Endothelial cell of umbilical vein (primary cell): ENCODE results near the gene MED6. TPM values are rescaled to one million over a fixed set of nuclear protein-coding genes. Genes with fewer than 3 reads are reported as not detected.

Source experiments
- BruUV-seq: library from RNA; stranded (reverse); fragments of 400-500 nt; replicated peaks from 2 replicates; lab custom pipeline; 2021; lab: Mats Ljungman, UMichigan
- CTCF ChIA-PET: fragments of 300-600, 350-600 bp; sonication (Branson Sonifier 250); formaldehyde crosslinking; loops from one replicate; lab custom pipeline; 2021; ENCODE audit warnings: antibody characterized with exemption, inconsistent platforms; lab: Charles Lee
- POLR2A ChIA-PET: fragments of 300-600, 350-600 bp; sonication (Branson Sonifier 250); formaldehyde crosslinking; loops from one replicate; lab custom pipeline; 2021; ENCODE audit warnings: antibody characterized with exemption, inconsistent platforms; lab: Charles Lee
- DNase-seq: peaks from one replicate; pipeline ENCODE4 v3.0.0-alpha.2; 2011; ENCODE audit warnings: low read depth, low spot score
- FAIRE-seq: peaks from 2 replicates; lab custom pipeline; 2011; peaks lifted over from hg19 to GRCh38; lab: Jason Lieb, UNC
- H2AFZ ChIP-seq: 2 replicates; pipeline ENCODE4 v1.6.0; 2012; ENCODE audit warnings: low read depth, low read length, control low read depth, inconsistent platforms
- H3K27ac ChIP-seq: 2 replicates; pipeline ENCODE4 v1.5.1; 2011; ENCODE audit warnings: low read depth, mild to moderate bottlenecking, control low read depth, low read length, moderate library complexity; ENCODE audit not compliant: insufficient read depth
- H3K27me3 ChIP-seq, 2 experiments: 2 replicates each; pipeline versions ENCODE4 v1.6.0 to v1.6.1; 2011; ENCODE audit warnings: low read length in 2 of 2, mixed read lengths in 1 of 2; ENCODE audit not compliant: control insufficient read depth in 2 of 2, insufficient read depth in 2 of 2
- H3K36me3 ChIP-seq, 2 experiments: 2 replicates in 1 of 2; 3 replicates in 1 of 2; pipeline ENCODE4 v1.5.1; 2011; ENCODE audit warnings: low read length in 2 of 2, mild to moderate bottlenecking in 1 of 2, moderate library complexity in 1 of 2; ENCODE audit not compliant: control insufficient read depth in 2 of 2, insufficient read depth in 2 of 2; ENCODE audit errors: extremely low read depth in 1 of 2
- H3K4me1 ChIP-seq: 3 replicates; pipeline ENCODE4 v1.5.1; 2011; ENCODE audit warnings: mild to moderate bottlenecking, low read length; ENCODE audit not compliant: control insufficient read depth, insufficient read depth; ENCODE audit errors: extremely low read depth
- H3K4me2 ChIP-seq: 2 replicates; pipeline ENCODE4 v1.6.1; 2011; ENCODE audit warnings: low read length, control low read depth, mixed read lengths; ENCODE audit not compliant: insufficient read depth
- H3K4me3 ChIP-seq, 3 experiments: fragments of 200-600 bp in 1 of 3; sonication (generic), shearing (Covaris generic) in 1 of 3; replicated peaks in 1 of 3; 2 replicates each; pipeline ENCODE4 v1.5.1; 2011 to 2016; ENCODE audit warnings: control low read depth in 3 of 3, low read length in 3 of 3, mild to moderate bottlenecking in 2 of 3, inconsistent platforms in 1 of 3, low read depth in 1 of 3, moderate library complexity in 1 of 3; ENCODE audit not compliant: insufficient read depth in 1 of 3
- H3K79me2 ChIP-seq: 2 replicates; pipeline ENCODE4 v1.6.0; 2012; ENCODE audit warnings: low read length, inconsistent platforms; ENCODE audit not compliant: control insufficient read depth, insufficient read depth
- H3K9ac ChIP-seq: replicated peaks from 2 replicates; pipeline ENCODE3; 2011; ENCODE audit warnings: low read length, control low read depth; ENCODE audit not compliant: insufficient read depth; ENCODE audit errors: extremely low read depth
- H3K9me1 ChIP-seq: replicated peaks from 3 replicates; pipeline ENCODE4 v1.6.0; 2011; ENCODE audit warnings: mild to moderate bottlenecking, low read length; ENCODE audit not compliant: control insufficient read depth, insufficient read depth; ENCODE audit errors: extremely low read depth
- H3K9me3 ChIP-seq: replicated peaks from 2 replicates; pipeline ENCODE4 v1.5.1; 2012; ENCODE audit warnings: low read length, inconsistent platforms; ENCODE audit not compliant: control insufficient read depth, insufficient read depth
- H4K20me1 ChIP-seq: replicated peaks from 2 replicates; pipeline ENCODE3; 2011; ENCODE audit warnings: mild to moderate bottlenecking, low read length; ENCODE audit not compliant: control insufficient read depth, insufficient read depth; ENCODE audit errors: extremely low read depth
- EZH2 ChIP-seq: IDR thresholded peaks from 2 replicates; pipeline ENCODE4 v1.6.1; 2012; ENCODE audit warnings: borderline replicate concordance, low read depth, mild to moderate bottlenecking, moderate library complexity, low read length, inconsistent platforms; ENCODE audit not compliant: severe bottlenecking
- FOS ChIP-seq: IDR thresholded peaks from 2 replicates; pipeline ENCODE4 v1.6.1; 2011; ENCODE audit warnings: mild to moderate bottlenecking, low read length, moderate library complexity, borderline replicate concordance; ENCODE audit not compliant: insufficient read depth
- GATA2 ChIP-seq: IDR thresholded peaks from 2 replicates; pipeline ENCODE4 v1.7.0; 2011; ENCODE audit warnings: low read depth, mild to moderate bottlenecking, moderate library complexity, mixed read lengths, low read length; ENCODE audit not compliant: insufficient read length, insufficient read depth
- JUN ChIP-seq: IDR thresholded peaks from 2 replicates; pipeline ENCODE4 v1.6.1; 2011; ENCODE audit warnings: borderline replicate concordance, low read depth; ENCODE audit not compliant: insufficient read length, insufficient read depth
- MYC ChIP-seq: IDR thresholded peaks from one replicate; pipeline ENCODE4 v1.6.1; 2011; ENCODE audit warnings: mild to moderate bottlenecking, low read depth, low read length
- POLR2A ChIP-seq: IDR thresholded peaks from 2 replicates; pipeline ENCODE4 v1.6.1; 2012; ENCODE audit warnings: low read depth, mild to moderate bottlenecking, control low read depth, low read length
- POLR2AphosphoS5 ChIP-seq: IDR thresholded peaks from 2 replicates; pipeline ENCODE4 v1.6.1; 2012; ENCODE audit warnings: low read depth, mild to moderate bottlenecking, control low read depth, low read length, moderate library complexity; ENCODE audit not compliant: insufficient read depth
- dilution Hi-C: fragments of 300-500 bp; cut with MboI; formaldehyde crosslinking; loops from one replicate; pipeline ENCODE4 v1.15.0; 2019; ENCODE audit warnings: low sequenced_read_pairs; ENCODE audit not compliant: extremely low pct_ligation_motif_present
- intact Hi-C: fragments of 100-400 bp; cut with micrococcal nuclease; formaldehyde crosslinking; loops from one replicate; pipeline ENCODE4 v1.10.0; 2022
- polyA plus RNA-seq, 4 experiments: library from polyadenylated mRNA; depleted of rRNA in 3 of 4; stranded (reverse) in 3 of 4; unstranded in 1 of 4; fragments of >200 nt; gene quantifications; 2 replicates each; pipeline versions ENCODE4 v1.2.1 to v1.2.3, GENCODE V29; 2011 to 2012; ENCODE audit warnings: missing spikeins in 1 of 4
- total RNA-seq: library from RNA; stranded (reverse); gene quantifications from 2 replicates; pipeline ENCODE4 v1.2.3, GENCODE V29; 2021
- TF ChIP-seq, protein P1 (sequence below): IDR thresholded peaks from 2 replicates; pipeline ENCODE4 v1.6.1; 2011; ENCODE audit not compliant: insufficient read depth, insufficient read length
- TF ChIP-seq, protein P2 (sequence below), 2 donors: IDR thresholded peaks; 1 replicate in 1 of 2; 2 replicates in 1 of 2; pipeline ENCODE4 v1.5.1; 2011; ENCODE audit warnings: low read length in 2 of 2, mild to moderate bottlenecking in 2 of 2, moderate library complexity in 2 of 2, control low read depth in 1 of 2, inconsistent platforms in 1 of 2, low read depth in 1 of 2; ENCODE audit not compliant: insufficient read depth in 1 of 2; ENCODE audit errors: extremely low read depth in 1 of 2

The MED6 gene
- total and polyA plus RNA-seq, 2 donors (not counting 3 experiments of a cell fraction or from before 2014, with no cell fraction given), result 22.8 to 41.5 TPM

DNA sequence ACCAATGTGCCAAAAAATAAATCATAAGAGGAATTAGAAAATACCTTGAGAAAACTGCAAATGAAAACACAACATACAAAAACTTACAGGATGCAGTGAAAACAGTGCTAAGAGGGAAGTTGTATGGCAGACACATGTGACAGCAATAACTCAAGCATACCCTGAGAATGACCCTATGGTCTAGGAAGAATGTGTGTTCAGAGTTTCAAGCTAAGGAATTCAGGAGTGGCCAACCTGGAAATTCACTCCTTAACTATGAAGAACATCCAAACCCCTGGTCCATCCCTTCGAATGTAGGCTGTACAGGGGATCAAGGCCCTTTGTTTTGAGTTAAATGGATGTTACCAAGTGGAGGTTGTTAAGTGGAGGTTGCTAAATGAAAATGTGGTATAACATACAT, 24.5 kb upstream of the MED6 start:
- BruUV-seq, result no TSS peak
- intact Hi-C loops, result no loop called here

More for the DNA sequence above, 24.5 kb upstream of the MED6 start:
- Histone ChIP-seq H3K4me3 (no peak overlapping the region), H3K9me3 (no peaks in the 10 kb centered on the region), H3K79me2 (no peaks in the 10 kb centered on the region), H3K9ac (no peak overlapping the region), H3K9me1 (no peaks in the 10 kb centered on the region), H3K36me3 (no peaks in the 10 kb centered on the region), H3K27ac (no peak overlapping the region), H3K4me2 (no peak overlapping the region), H3K4me1 (no peaks in the 10 kb centered on the region), H2AFZ (no peak overlapping the region), H3K27me3 (no peaks in the 10 kb centered on the region), H4K20me1 (no peaks in the 10 kb centered on the region)
- no peak for DNase-seq
- TF ChIP-seq, protein P1, sequence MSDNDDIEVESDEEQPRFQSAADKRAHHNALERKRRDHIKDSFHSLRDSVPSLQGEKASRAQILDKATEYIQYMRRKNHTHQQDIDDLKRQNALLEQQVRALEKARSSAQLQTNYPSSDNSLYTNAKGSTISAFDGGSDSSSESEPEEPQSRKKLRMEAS, result no peak
- no peak for TF ChIP-seq EZH2
- TF ChIP-seq MYC, result no peak
- no peak for TF ChIP-seq JUN
- no peak for TF ChIP-seq POLR2AphosphoS5
- TF ChIP-seq POLR2A, result no peak
- TF ChIP-seq FOS, result no peak
- no peak for TF ChIP-seq GATA2
- TF ChIP-seq, protein P2, sequence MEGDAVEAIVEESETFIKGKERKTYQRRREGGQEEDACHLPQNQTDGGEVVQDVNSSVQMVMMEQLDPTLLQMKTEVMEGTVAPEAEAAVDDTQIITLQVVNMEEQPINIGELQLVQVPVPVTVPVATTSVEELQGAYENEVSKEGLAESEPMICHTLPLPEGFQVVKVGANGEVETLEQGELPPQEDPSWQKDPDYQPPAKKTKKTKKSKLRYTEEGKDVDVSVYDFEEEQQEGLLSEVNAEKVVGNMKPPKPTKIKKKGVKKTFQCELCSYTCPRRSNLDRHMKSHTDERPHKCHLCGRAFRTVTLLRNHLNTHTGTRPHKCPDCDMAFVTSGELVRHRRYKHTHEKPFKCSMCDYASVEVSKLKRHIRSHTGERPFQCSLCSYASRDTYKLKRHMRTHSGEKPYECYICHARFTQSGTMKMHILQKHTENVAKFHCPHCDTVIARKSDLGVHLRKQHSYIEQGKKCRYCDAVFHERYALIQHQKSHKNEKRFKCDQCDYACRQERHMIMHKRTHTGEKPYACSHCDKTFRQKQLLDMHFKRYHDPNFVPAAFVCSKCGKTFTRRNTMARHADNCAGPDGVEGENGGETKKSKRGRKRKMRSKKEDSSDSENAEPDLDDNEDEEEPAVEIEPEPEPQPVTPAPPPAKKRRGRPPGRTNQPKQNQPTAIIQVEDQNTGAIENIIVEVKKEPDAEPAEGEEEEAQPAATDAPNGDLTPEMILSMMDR (IDR thresholded peaks at IDR 0.05; ENCODE audit: extremely low read depth in 1 of 2, insufficient read depth in 1 of 2, low read depth in 1 of 2, low read length in 2 of 2), result no peak
- POLR2A ChIA-PET, result interaction anchor here (0.6 kb wide), 1 partner anchor 652 kb away, joined by 3 read pairs; no protein-coding TSS in a partner anchor
- CTCF ChIA-PET, result interaction anchor here (0.6 to 1.7 kb wide), 2 partner anchors 88 to 508 kb away, joined by 3 to 4 read pairs; no protein-coding TSS in a partner anchor
- no peak for FAIRE-seq
- dilution Hi-C loops, result no loop called here
